ENCODE results near the gene MCF2L. TPM values are rescaled to one million over a fixed set of nuclear protein-coding genes. Genes with fewer than 3 reads are reported as not detected.

Gene MCF2L
- total RNA-seq, 4 donors from 2014 or later, result 62.1 to 186 (median 91.3) TPM

DNA sequence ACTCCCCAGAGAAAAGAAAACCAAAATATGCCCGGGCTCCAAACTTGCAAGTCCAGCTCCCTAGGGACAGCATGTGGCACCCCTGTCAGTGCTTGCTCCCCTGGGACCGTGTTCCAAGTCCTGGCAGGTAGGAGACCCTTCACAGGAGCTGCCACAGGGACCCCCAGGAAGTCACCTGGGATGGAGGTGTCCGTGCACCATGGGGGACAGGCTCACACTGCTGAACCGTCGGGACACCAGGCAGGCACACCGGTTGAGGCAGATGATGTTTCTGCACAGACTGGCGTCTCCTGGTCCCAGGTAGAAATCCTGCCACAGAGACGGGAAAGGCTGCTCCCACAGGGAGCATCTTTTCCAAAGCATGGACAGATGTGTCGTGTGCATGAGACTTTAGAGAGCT, 177.7 kb downstream of the MCF2L start:
- H3K36me3 ChIP-seq, result no peaks in the 10 kb centered on the region
- intact Hi-C loops (cut with DNase I; ENCODE audit: low total_unique reads), result no loop called here
- DNase-seq, result no peak

GRCh38 chr13:113147206-113147605, 178.2 kb downstream of the MCF2L start:
- no peak overlapping the region for H3K4me3 ChIP-seq
- no peak for DNase-seq
- H3K9me3 ChIP-seq, result no peaks in the 10 kb centered on the region
- in situ Hi-C loops (cut with MboI; ENCODE audit: low pct_ligation_motif_present in 1 of 4, low pct_unique_long_range_greater_than_20kb in 1 of 4, low sequenced_read_pairs in 3 of 4) (no loop called here), intact Hi-C loops (cut with DNase I; ENCODE audit: low total_unique reads) (no loop called here)
- H3K27ac ChIP-seq, result no peak overlapping the region
- TF ChIP-seq EP300 (IDR thresholded peaks at IDR 0.05; ENCODE audit: low read depth) (no peak), POLR2AphosphoS5 (IDR thresholded peaks at IDR 0.05) (no peak), POLR2A (IDR thresholded peaks at IDR 0.05) (no peak), CTCF (IDR thresholded peaks at IDR 0.05) (no peak)
- 83% methylated on average over 8 of the region's 8 CpGs; no CpG with 5 or more reads in 1 of the 2 donors for WGBS, 2 donors (ENCODE audit: low coverage in 1 of 2)
- no peaks in the 10 kb centered on the region for H3K36me3 ChIP-seq
- peaks cover 7% of the 10 kb centered on the region for H3K27me3 ChIP-seq
- peaks cover 0 to 5% (median 0%) of the 10 kb centered on the region in 4 donors for H3K4me1 ChIP-seq

More for the DNA sequence above, 177.7 kb downstream of the MCF2L start:
- Histone ChIP-seq H3K4me3 (no peak overlapping the region), H3K27me3 (peaks cover 2% of the 10 kb centered on the region), H3K4me1 (peaks cover 0 to under 1% (median 0%) of the 10 kb centered on the region in 4 donors), H3K27ac (no peak overlapping the region), H3K9me3 (no peaks in the 10 kb centered on the region)
- TF ChIP-seq EP300 (IDR thresholded peaks at IDR 0.05; ENCODE audit: low read depth) (no peak), POLR2A (IDR thresholded peaks at IDR 0.05) (no peak), CTCF (IDR thresholded peaks at IDR 0.05) (no peak), POLR2AphosphoS5 (IDR thresholded peaks at IDR 0.05) (no peak)
- in situ Hi-C loops (cut with MboI; ENCODE audit: low pct_ligation_motif_present in 1 of 4, low pct_unique_long_range_greater_than_20kb in 1 of 4, low sequenced_read_pairs in 3 of 4), result no loop called here
- 60 to 84% methylated on average over 1 to 9 of the region's 9 CpGs for WGBS, 2 donors (ENCODE audit: low coverage in 1 of 2)

DNA sequence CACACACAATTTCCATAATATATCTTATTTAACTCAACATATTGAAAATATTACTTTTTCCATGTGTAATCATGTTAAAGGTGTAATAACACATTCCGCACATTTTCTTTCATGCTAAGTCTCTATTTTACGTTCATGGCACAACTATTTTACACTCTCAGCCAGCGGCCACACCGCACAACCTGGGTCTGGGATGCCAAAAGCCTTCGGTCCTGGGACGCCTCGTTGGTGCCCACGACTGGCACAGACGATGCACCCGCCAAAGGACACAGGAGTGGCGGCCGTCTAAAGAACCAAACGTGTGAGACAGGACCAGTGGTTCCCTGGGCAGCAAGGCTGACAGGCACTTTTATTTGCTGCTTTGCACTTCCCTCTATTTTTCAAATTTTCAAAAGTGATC, 179.4 kb downstream of the MCF2L start:
- peaks cover 10% of the 10 kb centered on the region for H3K27me3 ChIP-seq
- intact Hi-C loops (cut with DNase I; ENCODE audit: low total_unique reads), result no loop called here
- no peak overlapping the region for H3K27ac ChIP-seq
- in situ Hi-C loops (cut with MboI; ENCODE audit: low pct_ligation_motif_present in 1 of 4, low pct_unique_long_range_greater_than_20kb in 1 of 4, low sequenced_read_pairs in 3 of 4), result no loop called here
- peaks cover 7 to 17% (median 8%) of the 10 kb centered on the region in 4 donors for H3K4me1 ChIP-seq
- TF ChIP-seq POLR2AphosphoS5 (IDR thresholded peaks at IDR 0.05) (no peak), POLR2A (IDR thresholded peaks at IDR 0.05) (no peak)
- no peak overlapping the region for H3K4me3 ChIP-seq
- no peak for DNase-seq
- 90 to 94% methylated on average over 12 to 13 of the region's 13 CpGs for WGBS, 2 donors (ENCODE audit: low coverage in 1 of 2)
- no peaks in the 10 kb centered on the region for H3K36me3 ChIP-seq
- H3K9me3 ChIP-seq, result no peaks in the 10 kb centered on the region

DNA sequence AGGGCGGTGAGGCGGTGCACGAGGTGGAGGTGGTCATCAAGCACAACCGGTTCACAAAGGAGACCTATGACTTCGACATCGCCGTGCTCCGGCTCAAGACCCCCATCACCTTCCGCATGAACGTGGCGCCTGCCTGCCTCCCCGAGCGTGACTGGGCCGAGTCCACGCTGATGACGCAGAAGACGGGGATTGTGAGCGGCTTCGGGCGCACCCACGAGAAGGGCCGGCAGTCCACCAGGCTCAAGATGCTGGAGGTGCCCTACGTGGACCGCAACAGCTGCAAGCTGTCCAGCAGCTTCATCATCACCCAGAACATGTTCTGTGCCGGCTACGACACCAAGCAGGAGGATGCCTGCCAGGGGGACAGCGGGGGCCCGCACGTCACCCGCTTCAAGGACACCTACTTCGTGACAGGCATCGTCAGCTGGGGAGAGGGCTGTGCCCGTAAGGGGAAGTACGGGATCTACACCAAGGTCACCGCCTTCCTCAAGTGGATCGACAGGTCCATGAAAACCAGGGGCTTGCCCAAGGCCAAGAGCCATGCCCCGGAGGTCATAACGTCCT, 180.0 kb downstream of the MCF2L start:
- Histone ChIP-seq H3K4me1 (peaks cover 7 to 20% (median 11%) of the 10 kb centered on the region in 4 donors), H3K9me3 (no peaks in the 10 kb centered on the region), H3K27ac (no peak overlapping the region), H3K4me3 (no peak overlapping the region), H3K27me3 (peaks cover 10% of the 10 kb centered on the region), H3K36me3 (no peaks in the 10 kb centered on the region)
- no peak for DNase-seq
- in situ Hi-C loops (cut with MboI; ENCODE audit: low pct_ligation_motif_present in 1 of 4, low pct_unique_long_range_greater_than_20kb in 1 of 4, low sequenced_read_pairs in 3 of 4) (no loop called here), intact Hi-C loops (cut with DNase I; ENCODE audit: low total_unique reads) (no loop called here)
- TF ChIP-seq POLR2AphosphoS5 (IDR thresholded peaks at IDR 0.05) (no peak), POLR2A (IDR thresholded peaks at IDR 0.05) (no peak), CTCF (IDR thresholded peaks at IDR 0.05) (no peak)
- WGBS, 2 donors (ENCODE audit: low coverage in 1 of 2), result 95% methylated on average over 37 of the region's 38 CpGs; no CpG with 5 or more reads in 1 of the 2 donors

Other genes starting within 250 kb of the MCF2L start
- not detected for gene F7, start 136.6 kb downstream of the MCF2L start, total RNA-seq
- 1 to 10 TPM in 3 of 4 donors, under 1 TPM in 1; 0.60 to 4.6 (median 3.4) TPM for gene F10, start 153.6 kb downstream of the MCF2L start, total RNA-seq
- gene PROZ, start 189.4 kb downstream of the MCF2L start, total RNA-seq, result not detected
- 10 to 100 TPM; 13.1 to 87.6 (median 41.3) TPM for gene PCID2, start 239.5 kb downstream of the MCF2L start, total RNA-seq
- gene CUL4A, start 240.4 kb downstream of the MCF2L start, total RNA-seq, result 100 to 1,000 TPM in 2 of 4 donors, 10 to 100 TPM in 2; 87.6 to 150 (median 110) TPM

Data from transverse colon (tissue), 4 donors.